GM23338 (cell line): Measurements from ENCODE around the gene CELF2. TPM values are rescaled to one million over a fixed set of nuclear protein-coding genes. Genes with fewer than 3 reads are reported as not detected.

ENCODE experiments used
- ATAC-seq: fragments of 200-7000 bp; cut with Tn5 transposase; 3 replicates; pipeline ENCODE4 v1.9.1; 2020
- DNase-seq: peaks from one replicate; pipeline ENCODE4 v3.0.0-alpha.2; 2015; ENCODE audit warnings: low spot score
- H2AFZ ChIP-seq: fragments of 200-600 bp; sonication (generic); 2 replicates; pipeline ENCODE4 v1.8.0; 2016; ENCODE audit warnings: antibody characterized with exemption, mild to moderate bottlenecking, moderate library complexity
- H3F3A ChIP-seq: fragments of 200-600 bp; sonication (generic); replicated peaks from 2 replicates; pipeline ENCODE4 v1.8.0; 2017; ENCODE audit warnings: antibody characterized with exemption, mixed run types, low read depth
- H3K27ac ChIP-seq: fragments of 200-600 bp; sonication (generic); 2 replicates; pipeline ENCODE4 v1.6.1; 2016; ENCODE audit warnings: low read depth
- H3K27me3 ChIP-seq: fragments of 200-600 bp; sonication (generic); 2 replicates; pipeline ENCODE4 v1.8.0; 2016; ENCODE audit warnings: mild to moderate bottlenecking, mixed run types, moderate library complexity; ENCODE audit not compliant: insufficient read depth
- H3K36me3 ChIP-seq: fragments of 200-600 bp; sonication (generic); 2 replicates; pipeline ENCODE4 v1.8.0; 2016; ENCODE audit warnings: mild to moderate bottlenecking; ENCODE audit not compliant: insufficient read depth
- H3K4me1 ChIP-seq: fragments of 200-600 bp; sonication (generic); 2 replicates; pipeline ENCODE4 v1.8.0; 2016; ENCODE audit warnings: mild to moderate bottlenecking, moderate library complexity; ENCODE audit not compliant: insufficient read depth
- H3K4me2 ChIP-seq: fragments of 200-600 bp; sonication (generic); 2 replicates; pipeline ENCODE4 v1.7.1; 2017; ENCODE audit warnings: mixed run types
- H3K4me3 ChIP-seq: fragments of 200-600 bp; sonication (generic); 2 replicates; pipeline ENCODE4 v1.6.1; 2016; ENCODE audit warnings: mixed run types
- H3K79me2 ChIP-seq: fragments of 200-600 bp; sonication (generic); replicated peaks from 2 replicates; pipeline ENCODE4 v1.8.0; 2017; ENCODE audit warnings: mild to moderate bottlenecking; ENCODE audit not compliant: insufficient read depth
- H3K9me2 ChIP-seq: fragments of 200-600 bp; sonication (generic); 2 replicates; pipeline ENCODE4 v1.8.0; 2017; ENCODE audit not compliant: insufficient read depth
- H4K20me1 ChIP-seq: fragments of 200-600 bp; sonication (generic); replicated peaks from 2 replicates; pipeline ENCODE4 v1.8.0; 2017; ENCODE audit warnings: mild to moderate bottlenecking; ENCODE audit not compliant: insufficient read depth
- H3K27ac Mint-ChIP-seq: 2 replicates; pipeline ENCODE4 v1.8.0; 2020; ENCODE audit warnings: inconsistent platforms, mild to moderate bottlenecking, moderate library complexity, mixed read lengths
- H3K27me3 Mint-ChIP-seq: 3 replicates; pipeline ENCODE4 v1.8.0; 2022; ENCODE audit warnings: low read depth, mild to moderate bottlenecking, moderate library complexity, mixed read lengths, inconsistent platforms; ENCODE audit not compliant: insufficient read depth, poor library complexity
- H3K36me3 Mint-ChIP-seq: 3 replicates; pipeline ENCODE4 v1.8.0; 2021; ENCODE audit warnings: low read depth, mild to moderate bottlenecking, inconsistent platforms, moderate library complexity, mixed read lengths
- H3K4me1 Mint-ChIP-seq: 3 replicates; pipeline ENCODE4 v1.8.0; 2020; ENCODE audit warnings: mild to moderate bottlenecking, inconsistent platforms, mixed read lengths
- H3K4me3 Mint-ChIP-seq: 3 replicates; pipeline ENCODE4 v1.8.0; 2021; ENCODE audit warnings: moderate library complexity, mild to moderate bottlenecking, inconsistent platforms, mixed read lengths
- H3K9me3 Mint-ChIP-seq: 3 replicates; pipeline ENCODE4 v1.8.0; 2020; ENCODE audit warnings: moderate library complexity, mild to moderate bottlenecking, inconsistent platforms, mixed read lengths
- CREB1 ChIP-seq: fragments of 250-450 bp; sonication (Bioruptor Pico); IDR thresholded peaks from 2 replicates; pipeline ENCODE4 v1.5.0; 2020; ENCODE audit warnings: low read depth, mild to moderate bottlenecking, moderate library complexity
- EZH2 ChIP-seq: fragments of 200-600 bp; sonication (generic); IDR thresholded peaks from one replicate; pipeline ENCODE4 v1.8.0; 2017; ENCODE audit warnings: antibody characterized with exemption, mild to moderate bottlenecking, low read depth; ENCODE audit not compliant: unreplicated experiment
- EZH2phosphoT487 ChIP-seq: fragments of 200-600 bp; sonication (generic); IDR thresholded peaks from one replicate; pipeline ENCODE4 v1.8.1; 2018; ENCODE audit warnings: antibody characterized with exemption; ENCODE audit not compliant: unreplicated experiment
- JUNB ChIP-seq: IDR thresholded peaks from one replicate; pipeline ENCODE4 v1.6.1; 2016; ENCODE audit warnings: antibody characterized with exemption; ENCODE audit not compliant: unreplicated experiment
- NANOG ChIP-seq: IDR thresholded peaks from 2 replicates; pipeline ENCODE4 v1.6.1; 2016; ENCODE audit warnings: antibody characterized with exemption, borderline replicate concordance
- POLR2AphosphoS5 ChIP-seq: IDR thresholded peaks from 2 replicates; pipeline ENCODE4 v1.6.1; 2016; ENCODE audit warnings: antibody characterized with exemption, low read depth
- STAT1 ChIP-seq: IDR thresholded peaks from one replicate; pipeline ENCODE4 v1.6.1; 2016; ENCODE audit warnings: antibody characterized with exemption; ENCODE audit not compliant: unreplicated experiment
- ZNF114 ChIP-seq: fragments of 250-450 bp; sonication (Bioruptor Pico); IDR thresholded peaks from 2 replicates; pipeline ENCODE4 v1.5.0; 2020; ENCODE audit warnings: mild to moderate bottlenecking, moderate library complexity
- ZNF331 ChIP-seq: fragments of 250-450 bp; sonication (Bioruptor Pico); IDR thresholded peaks from 2 replicates; pipeline ENCODE4 v1.5.0; 2020; ENCODE audit warnings: low read depth, mild to moderate bottlenecking, moderate library complexity
- polyA plus RNA-seq: library from polyadenylated mRNA; unstranded; fragments of >200 nt; fragmentation: Nextera tagmentation; extraction: Ambion mirVana; gene quantifications from 2 replicates; pipeline ENCODE4 v1.2.1, GENCODE V29; 2016
- total RNA-seq: library from RNA; depleted of rRNA; stranded (reverse); fragments of >200 nt; shearing (Covaris generic); gene quantifications from 2 replicates; pipeline ENCODE4 v1.2.3, GENCODE V29; 2014
- TF ChIP-seq, protein P1 (sequence below), 2 experiments: fragments of 200-600 bp in 1 of 2; sonication (generic) in 1 of 2; conservative IDR thresholded peaks; 2 replicates each; pipeline versions ENCODE4 v1.5.1 to v1.6.1; 2016 to 2017; ENCODE audit warnings: antibody characterized with exemption in 2 of 2, low read depth in 2 of 2, mild to moderate bottlenecking in 2 of 2, moderate library complexity in 1 of 2
- TF ChIP-seq, protein P2 (sequence below): IDR thresholded peaks from one replicate; pipeline ENCODE4 v1.6.1; 2018; ENCODE audit warnings: antibody characterized with exemption; ENCODE audit not compliant: unreplicated experiment
- TF ChIP-seq, protein P3 (sequence below): IDR thresholded peaks from 2 replicates; pipeline ENCODE4 v1.6.1; 2016; ENCODE audit warnings: antibody characterized with exemption
- TF ChIP-seq, protein P4 (sequence below): fragments of 250-450 bp; sonication (Bioruptor Pico); IDR thresholded peaks from 2 replicates; pipeline ENCODE4 v1.5.0; 2020; ENCODE audit warnings: mild to moderate bottlenecking, moderate library complexity

The CELF2 gene
- total and polyA plus RNA-seq, 2 experiments from 2014 or later = 18.1 to 22.5 TPM

DNA sequence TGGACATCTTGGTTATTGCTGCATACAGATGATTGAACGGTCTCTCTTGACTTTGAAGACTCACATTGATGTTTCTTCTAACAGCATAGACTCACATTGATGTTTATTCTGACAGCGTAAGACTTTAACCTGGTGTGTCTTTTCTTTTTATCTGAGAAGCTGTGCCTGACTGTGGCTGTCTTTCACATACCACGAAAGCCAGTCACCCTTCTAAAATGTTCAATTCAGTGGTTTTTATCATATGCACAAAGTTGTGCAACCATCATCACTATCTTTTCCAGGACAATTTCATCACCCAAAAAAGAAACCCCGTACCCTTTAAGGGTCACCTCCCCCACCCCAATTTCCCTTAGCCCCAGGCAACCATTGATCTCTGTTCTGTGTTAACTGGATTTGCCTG is 24.7 kb downstream of the CELF2 start (continued):
- TF ChIP-seq EZH2phosphoT487 (no peak), EZH2 (no peak)

DNA sequence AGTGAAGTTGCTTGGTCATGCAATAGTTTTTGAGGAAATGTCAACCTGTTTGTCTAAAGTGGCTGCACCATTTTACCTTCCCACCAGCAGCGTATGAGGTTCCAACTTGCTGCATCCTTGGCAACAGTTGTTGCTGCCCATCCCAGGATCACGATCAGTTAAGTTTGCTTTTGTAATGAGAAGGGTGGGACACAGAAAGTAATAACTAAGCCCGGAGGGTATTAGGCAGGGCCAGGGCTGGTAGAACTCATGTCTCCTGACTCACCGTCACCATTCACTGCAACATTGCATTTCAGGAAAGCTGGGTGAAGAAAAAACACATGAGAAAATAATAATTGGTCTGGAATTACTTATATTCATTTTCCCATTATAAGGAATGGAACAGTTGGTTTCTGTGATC is 25.4 kb downstream of the CELF2 start:
- no peaks in the 10 kb centered on the region for H3F3A ChIP-seq
- H3K79me2 ChIP-seq = peaks cover 14% of the 10 kb centered on the region; the same call in 1 of the 2 replicates
- no peaks in the 10 kb centered on the region for H3K36me3 ChIP-seq
- DNase-seq (no peak), ATAC-seq (no peak)
- H3K4me1 Mint-ChIP-seq = peaks cover 23% of the 10 kb centered on the region
- no peak overlapping the region for H3K27ac Mint-ChIP-seq
- H3K9me3 Mint-ChIP-seq = no peaks in the 10 kb centered on the region
- H2AFZ ChIP-seq = no peak overlapping the region
- no peaks in the 10 kb centered on the region for H3K9me2 ChIP-seq
- peaks cover 1% of the 10 kb centered on the region for H3K27me3 Mint-ChIP-seq
- H3K4me3 Mint-ChIP-seq = no peak overlapping the region
- H3K36me3 Mint-ChIP-seq = no peaks in the 10 kb centered on the region
- no peak overlapping the region for H3K27ac ChIP-seq
- H3K27me3 ChIP-seq = no peaks in the 10 kb centered on the region
- H3K4me2 ChIP-seq = no peak overlapping the region
- H3K4me3 ChIP-seq = no peak overlapping the region
- H3K4me1 ChIP-seq = peaks cover 3% of the 10 kb centered on the region; the same call in 1 of the 2 replicates
- H4K20me1 ChIP-seq = no peaks in the 10 kb centered on the region
- TF ChIP-seq, protein P1, sequence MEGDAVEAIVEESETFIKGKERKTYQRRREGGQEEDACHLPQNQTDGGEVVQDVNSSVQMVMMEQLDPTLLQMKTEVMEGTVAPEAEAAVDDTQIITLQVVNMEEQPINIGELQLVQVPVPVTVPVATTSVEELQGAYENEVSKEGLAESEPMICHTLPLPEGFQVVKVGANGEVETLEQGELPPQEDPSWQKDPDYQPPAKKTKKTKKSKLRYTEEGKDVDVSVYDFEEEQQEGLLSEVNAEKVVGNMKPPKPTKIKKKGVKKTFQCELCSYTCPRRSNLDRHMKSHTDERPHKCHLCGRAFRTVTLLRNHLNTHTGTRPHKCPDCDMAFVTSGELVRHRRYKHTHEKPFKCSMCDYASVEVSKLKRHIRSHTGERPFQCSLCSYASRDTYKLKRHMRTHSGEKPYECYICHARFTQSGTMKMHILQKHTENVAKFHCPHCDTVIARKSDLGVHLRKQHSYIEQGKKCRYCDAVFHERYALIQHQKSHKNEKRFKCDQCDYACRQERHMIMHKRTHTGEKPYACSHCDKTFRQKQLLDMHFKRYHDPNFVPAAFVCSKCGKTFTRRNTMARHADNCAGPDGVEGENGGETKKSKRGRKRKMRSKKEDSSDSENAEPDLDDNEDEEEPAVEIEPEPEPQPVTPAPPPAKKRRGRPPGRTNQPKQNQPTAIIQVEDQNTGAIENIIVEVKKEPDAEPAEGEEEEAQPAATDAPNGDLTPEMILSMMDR (conservative IDR thresholded peaks at IDR 0.05; ENCODE audit: low read depth in 2 of 2) = no peak
- TF ChIP-seq ZNF331 (CRISPR knock-in tag) (no peak), ZNF114 (CRISPR knock-in tag) (no peak), NANOG (no peak), STAT1 (no peak), EZH2 (no peak), POLR2AphosphoS5 (no peak), EZH2phosphoT487 (no peak), CREB1 (CRISPR knock-in tag) (no peak), JUNB (no peak)
- TF ChIP-seq, protein P2, sequence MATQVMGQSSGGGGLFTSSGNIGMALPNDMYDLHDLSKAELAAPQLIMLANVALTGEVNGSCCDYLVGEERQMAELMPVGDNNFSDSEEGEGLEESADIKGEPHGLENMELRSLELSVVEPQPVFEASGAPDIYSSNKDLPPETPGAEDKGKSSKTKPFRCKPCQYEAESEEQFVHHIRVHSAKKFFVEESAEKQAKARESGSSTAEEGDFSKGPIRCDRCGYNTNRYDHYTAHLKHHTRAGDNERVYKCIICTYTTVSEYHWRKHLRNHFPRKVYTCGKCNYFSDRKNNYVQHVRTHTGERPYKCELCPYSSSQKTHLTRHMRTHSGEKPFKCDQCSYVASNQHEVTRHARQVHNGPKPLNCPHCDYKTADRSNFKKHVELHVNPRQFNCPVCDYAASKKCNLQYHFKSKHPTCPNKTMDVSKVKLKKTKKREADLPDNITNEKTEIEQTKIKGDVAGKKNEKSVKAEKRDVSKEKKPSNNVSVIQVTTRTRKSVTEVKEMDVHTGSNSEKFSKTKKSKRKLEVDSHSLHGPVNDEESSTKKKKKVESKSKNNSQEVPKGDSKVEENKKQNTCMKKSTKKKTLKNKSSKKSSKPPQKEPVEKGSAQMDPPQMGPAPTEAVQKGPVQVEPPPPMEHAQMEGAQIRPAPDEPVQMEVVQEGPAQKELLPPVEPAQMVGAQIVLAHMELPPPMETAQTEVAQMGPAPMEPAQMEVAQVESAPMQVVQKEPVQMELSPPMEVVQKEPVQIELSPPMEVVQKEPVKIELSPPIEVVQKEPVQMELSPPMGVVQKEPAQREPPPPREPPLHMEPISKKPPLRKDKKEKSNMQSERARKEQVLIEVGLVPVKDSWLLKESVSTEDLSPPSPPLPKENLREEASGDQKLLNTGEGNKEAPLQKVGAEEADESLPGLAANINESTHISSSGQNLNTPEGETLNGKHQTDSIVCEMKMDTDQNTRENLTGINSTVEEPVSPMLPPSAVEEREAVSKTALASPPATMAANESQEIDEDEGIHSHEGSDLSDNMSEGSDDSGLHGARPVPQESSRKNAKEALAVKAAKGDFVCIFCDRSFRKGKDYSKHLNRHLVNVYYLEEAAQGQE = no peak
- TF ChIP-seq, protein P3, sequence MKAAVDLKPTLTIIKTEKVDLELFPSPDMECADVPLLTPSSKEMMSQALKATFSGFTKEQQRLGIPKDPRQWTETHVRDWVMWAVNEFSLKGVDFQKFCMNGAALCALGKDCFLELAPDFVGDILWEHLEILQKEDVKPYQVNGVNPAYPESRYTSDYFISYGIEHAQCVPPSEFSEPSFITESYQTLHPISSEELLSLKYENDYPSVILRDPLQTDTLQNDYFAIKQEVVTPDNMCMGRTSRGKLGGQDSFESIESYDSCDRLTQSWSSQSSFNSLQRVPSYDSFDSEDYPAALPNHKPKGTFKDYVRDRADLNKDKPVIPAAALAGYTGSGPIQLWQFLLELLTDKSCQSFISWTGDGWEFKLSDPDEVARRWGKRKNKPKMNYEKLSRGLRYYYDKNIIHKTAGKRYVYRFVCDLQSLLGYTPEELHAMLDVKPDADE = no peak
- TF ChIP-seq, protein P4, sequence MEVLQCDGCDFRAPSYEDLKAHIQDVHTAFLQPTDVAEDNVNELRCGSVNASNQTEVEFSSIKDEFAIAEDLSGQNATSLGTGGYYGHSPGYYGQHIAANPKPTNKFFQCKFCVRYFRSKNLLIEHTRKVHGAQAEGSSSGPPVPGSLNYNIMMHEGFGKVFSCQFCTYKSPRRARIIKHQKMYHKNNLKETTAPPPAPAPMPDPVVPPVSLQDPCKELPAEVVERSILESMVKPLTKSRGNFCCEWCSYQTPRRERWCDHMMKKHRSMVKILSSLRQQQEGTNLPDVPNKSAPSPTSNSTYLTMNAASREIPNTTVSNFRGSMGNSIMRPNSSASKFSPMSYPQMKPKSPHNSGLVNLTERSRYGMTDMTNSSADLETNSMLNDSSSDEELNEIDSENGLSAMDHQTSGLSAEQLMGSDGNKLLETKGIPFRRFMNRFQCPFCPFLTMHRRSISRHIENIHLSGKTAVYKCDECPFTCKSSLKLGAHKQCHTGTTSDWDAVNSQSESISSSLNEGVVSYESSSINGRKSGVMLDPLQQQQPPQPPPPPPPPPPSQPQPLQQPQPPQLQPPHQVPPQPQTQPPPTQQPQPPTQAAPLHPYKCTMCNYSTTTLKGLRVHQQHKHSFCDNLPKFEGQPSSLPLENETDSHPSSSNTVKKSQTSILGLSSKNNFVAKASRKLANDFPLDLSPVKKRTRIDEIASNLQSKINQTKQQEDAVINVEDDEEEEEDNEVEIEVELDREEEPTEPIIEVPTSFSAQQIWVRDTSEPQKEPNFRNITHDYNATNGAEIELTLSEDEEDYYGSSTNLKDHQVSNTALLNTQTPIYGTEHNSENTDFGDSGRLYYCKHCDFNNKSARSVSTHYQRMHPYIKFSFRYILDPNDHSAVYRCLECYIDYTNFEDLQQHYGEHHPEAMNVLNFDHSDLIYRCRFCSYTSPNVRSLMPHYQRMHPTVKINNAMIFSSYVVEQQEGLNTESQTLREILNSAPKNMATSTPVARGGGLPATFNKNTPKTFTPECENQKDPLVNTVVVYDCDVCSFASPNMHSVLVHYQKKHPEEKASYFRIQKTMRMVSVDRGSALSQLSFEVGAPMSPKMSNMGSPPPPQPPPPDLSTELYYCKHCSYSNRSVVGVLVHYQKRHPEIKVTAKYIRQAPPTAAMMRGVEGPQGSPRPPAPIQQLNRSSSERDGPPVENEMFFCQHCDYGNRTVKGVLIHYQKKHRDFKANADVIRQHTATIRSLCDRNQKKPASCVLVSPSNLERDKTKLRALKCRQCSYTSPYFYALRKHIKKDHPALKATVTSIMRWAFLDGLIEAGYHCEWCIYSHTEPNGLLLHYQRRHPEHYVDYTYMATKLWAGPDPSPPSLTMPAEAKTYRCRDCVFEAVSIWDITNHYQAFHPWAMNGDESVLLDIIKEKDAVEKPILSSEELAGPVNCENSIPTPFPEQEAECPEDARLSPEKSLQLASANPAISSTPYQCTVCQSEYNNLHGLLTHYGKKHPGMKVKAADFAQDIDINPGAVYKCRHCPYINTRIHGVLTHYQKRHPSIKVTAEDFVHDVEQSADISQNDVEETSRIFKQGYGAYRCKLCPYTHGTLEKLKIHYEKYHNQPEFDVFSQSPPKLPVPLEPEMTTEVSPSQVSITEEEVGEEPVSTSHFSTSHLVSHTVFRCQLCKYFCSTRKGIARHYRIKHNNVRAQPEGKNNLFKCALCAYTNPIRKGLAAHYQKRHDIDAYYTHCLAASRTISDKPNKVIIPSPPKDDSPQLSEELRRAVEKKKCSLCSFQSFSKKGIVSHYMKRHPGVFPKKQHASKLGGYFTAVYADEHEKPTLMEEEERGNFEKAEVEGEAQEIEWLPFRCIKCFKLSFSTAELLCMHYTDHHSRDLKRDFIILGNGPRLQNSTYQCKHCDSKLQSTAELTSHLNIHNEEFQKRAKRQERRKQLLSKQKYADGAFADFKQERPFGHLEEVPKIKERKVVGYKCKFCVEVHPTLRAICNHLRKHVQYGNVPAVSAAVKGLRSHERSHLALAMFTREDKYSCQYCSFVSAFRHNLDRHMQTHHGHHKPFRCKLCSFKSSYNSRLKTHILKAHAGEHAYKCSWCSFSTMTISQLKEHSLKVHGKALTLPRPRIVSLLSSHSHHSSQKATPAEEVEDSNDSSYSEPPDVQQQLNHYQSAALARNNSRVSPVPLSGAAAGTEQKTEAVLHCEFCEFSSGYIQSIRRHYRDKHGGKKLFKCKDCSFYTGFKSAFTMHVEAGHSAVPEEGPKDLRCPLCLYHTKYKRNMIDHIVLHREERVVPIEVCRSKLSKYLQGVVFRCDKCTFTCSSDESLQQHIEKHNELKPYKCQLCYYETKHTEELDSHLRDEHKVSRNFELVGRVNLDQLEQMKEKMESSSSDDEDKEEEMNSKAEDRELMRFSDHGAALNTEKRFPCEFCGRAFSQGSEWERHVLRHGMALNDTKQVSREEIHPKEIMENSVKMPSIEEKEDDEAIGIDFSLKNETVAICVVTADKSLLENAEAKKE (CRISPR knock-in tag) = no peak
